HL-60 (cell line): ENCODE data around the gene SMDT1.

Experiments used
- DNase-seq, 2 experiments: peaks; one replicate each; pipeline ENCODE4 v3.0.0-alpha.2; 2010 to 2020; ENCODE audit warnings: low read depth in 1 of 2, low spot score in 1 of 2
- H3K27ac ChIP-seq: fragments of 250-450 bp; sonication (Bioruptor Pico); replicated peaks from 2 replicates; pipeline ENCODE4 v1.5.1; 2020; ENCODE audit warnings: mild to moderate bottlenecking, moderate library complexity
- H3K27me3 ChIP-seq: fragments of 250-450 bp; sonication (Bioruptor Pico); 2 replicates; pipeline ENCODE4 v1.5.1; 2021; ENCODE audit warnings: mild to moderate bottlenecking, moderate library complexity; ENCODE audit not compliant: insufficient read depth, poor library complexity, severe bottlenecking
- H3K4me3 ChIP-seq: replicated peaks from 2 replicates; pipeline ENCODE4 v1.5.1; 2011; ENCODE audit warnings: mild to moderate bottlenecking, control low read depth, low read length; ENCODE audit not compliant: insufficient read depth
- GABPA ChIP-seq: IDR thresholded peaks from 2 replicates; pipeline ENCODE4 v1.6.1; 2012; ENCODE audit warnings: low read depth
- POLR2AphosphoS5 ChIP-seq: IDR thresholded peaks from 2 replicates; pipeline ENCODE4 v1.6.1; 2012; ENCODE audit warnings: low read depth
- SPI1 ChIP-seq: IDR thresholded peaks from 2 replicates; pipeline ENCODE4 v1.6.1; 2012; ENCODE audit warnings: low read depth, mild to moderate bottlenecking, borderline replicate concordance
- TF ChIP-seq, protein P1 (sequence below): IDR thresholded peaks from one replicate; pipeline ENCODE4 v1.5.1; 2011; ENCODE audit warnings: low read length, control low read depth, inconsistent platforms; ENCODE audit not compliant: insufficient read depth
- TF ChIP-seq, protein P2 (sequence below): IDR thresholded peaks from 2 replicates; pipeline ENCODE4 v1.6.1; 2012; ENCODE audit warnings: low read depth; ENCODE audit not compliant: insufficient replicate concordance

Gene SMDT1

DNA sequence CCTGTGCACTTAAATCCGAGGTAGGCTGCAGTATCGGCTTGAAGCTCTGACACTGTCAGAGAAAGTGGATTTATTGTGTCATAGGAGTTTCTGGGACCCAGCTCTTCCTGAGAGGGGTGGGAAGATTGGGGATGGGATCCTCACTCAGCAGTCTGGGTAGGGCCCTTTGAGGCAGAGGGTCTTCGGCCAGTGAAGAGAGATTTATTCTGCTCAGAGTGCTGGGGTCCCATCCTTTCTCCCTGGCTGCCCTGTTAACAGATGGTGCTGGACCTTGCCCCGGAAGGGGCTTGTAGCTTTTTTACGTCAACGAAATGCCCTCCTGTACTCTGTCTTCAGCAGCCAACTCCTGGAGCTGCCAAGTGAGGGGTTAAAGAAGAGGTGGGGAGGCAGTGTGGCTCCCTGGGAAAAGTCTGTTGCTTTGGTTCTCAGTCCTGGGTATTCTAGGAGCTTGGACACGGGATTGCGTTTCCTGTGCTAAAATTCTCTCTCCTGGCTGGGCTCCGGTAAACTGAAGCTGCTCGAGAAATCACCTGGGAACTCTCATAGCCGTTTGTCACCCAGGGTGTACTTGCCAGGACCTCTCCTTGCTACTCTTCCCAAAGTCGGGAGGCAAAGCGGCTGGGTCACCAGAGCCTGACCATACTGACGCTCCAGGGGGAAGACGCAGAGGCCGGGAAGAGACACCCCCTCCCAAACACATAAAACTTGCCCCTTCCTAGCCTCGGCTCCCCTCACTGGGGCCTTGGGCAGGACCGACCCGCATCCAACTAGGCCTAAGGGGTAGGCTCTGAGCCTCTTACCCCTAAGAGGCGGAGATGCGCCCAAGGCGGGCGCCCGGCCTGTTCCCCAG, 806 bp upstream of the SMDT1 start:
- Histone ChIP-seq H3K4me3 (peak overlapping the region; percentile 70), H3K27ac (peak overlapping the region; percentile 92), H3K27me3 (no peaks in the 10 kb centered on the region)
- DNase-seq, result no peak
- TF ChIP-seq GABPA (no peak), POLR2AphosphoS5 (no peak), SPI1 (no peak)
- TF ChIP-seq, protein P1, sequence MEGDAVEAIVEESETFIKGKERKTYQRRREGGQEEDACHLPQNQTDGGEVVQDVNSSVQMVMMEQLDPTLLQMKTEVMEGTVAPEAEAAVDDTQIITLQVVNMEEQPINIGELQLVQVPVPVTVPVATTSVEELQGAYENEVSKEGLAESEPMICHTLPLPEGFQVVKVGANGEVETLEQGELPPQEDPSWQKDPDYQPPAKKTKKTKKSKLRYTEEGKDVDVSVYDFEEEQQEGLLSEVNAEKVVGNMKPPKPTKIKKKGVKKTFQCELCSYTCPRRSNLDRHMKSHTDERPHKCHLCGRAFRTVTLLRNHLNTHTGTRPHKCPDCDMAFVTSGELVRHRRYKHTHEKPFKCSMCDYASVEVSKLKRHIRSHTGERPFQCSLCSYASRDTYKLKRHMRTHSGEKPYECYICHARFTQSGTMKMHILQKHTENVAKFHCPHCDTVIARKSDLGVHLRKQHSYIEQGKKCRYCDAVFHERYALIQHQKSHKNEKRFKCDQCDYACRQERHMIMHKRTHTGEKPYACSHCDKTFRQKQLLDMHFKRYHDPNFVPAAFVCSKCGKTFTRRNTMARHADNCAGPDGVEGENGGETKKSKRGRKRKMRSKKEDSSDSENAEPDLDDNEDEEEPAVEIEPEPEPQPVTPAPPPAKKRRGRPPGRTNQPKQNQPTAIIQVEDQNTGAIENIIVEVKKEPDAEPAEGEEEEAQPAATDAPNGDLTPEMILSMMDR, result no peak
- TF ChIP-seq, protein P2, sequence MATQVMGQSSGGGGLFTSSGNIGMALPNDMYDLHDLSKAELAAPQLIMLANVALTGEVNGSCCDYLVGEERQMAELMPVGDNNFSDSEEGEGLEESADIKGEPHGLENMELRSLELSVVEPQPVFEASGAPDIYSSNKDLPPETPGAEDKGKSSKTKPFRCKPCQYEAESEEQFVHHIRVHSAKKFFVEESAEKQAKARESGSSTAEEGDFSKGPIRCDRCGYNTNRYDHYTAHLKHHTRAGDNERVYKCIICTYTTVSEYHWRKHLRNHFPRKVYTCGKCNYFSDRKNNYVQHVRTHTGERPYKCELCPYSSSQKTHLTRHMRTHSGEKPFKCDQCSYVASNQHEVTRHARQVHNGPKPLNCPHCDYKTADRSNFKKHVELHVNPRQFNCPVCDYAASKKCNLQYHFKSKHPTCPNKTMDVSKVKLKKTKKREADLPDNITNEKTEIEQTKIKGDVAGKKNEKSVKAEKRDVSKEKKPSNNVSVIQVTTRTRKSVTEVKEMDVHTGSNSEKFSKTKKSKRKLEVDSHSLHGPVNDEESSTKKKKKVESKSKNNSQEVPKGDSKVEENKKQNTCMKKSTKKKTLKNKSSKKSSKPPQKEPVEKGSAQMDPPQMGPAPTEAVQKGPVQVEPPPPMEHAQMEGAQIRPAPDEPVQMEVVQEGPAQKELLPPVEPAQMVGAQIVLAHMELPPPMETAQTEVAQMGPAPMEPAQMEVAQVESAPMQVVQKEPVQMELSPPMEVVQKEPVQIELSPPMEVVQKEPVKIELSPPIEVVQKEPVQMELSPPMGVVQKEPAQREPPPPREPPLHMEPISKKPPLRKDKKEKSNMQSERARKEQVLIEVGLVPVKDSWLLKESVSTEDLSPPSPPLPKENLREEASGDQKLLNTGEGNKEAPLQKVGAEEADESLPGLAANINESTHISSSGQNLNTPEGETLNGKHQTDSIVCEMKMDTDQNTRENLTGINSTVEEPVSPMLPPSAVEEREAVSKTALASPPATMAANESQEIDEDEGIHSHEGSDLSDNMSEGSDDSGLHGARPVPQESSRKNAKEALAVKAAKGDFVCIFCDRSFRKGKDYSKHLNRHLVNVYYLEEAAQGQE, result no peak

DNA sequence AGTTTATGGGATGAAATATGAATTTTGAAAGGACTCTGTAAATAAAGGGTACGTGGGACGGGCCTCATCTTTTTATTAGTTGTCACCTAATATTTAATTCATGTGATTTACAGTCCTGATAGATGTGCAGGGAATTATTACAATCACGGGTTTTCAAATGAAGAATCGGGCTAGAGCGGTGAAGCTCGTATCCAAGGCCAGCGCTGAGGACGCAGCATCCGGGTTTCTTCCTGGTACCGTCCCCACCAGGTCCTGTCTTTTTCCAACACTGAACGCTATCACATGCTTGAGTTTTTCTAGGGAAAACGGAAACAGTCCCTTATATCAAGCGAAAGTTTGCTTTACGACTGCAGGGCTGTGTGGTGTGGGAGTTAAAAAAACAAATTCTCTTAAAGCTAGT, 787 bp downstream of the SMDT1 start:
- TF ChIP-seq GABPA (no peak), POLR2AphosphoS5 (no peak), SPI1 (no peak)
- TF ChIP-seq, protein P2, result no peak
- TF ChIP-seq, protein P1, result no peak
- Histone ChIP-seq H3K4me3 (peak overlapping the region; percentile 70), H3K27me3 (no peaks in the 10 kb centered on the region), H3K27ac (peak overlapping the region; percentile 92)
- DNase-seq, result no peak

DNA sequence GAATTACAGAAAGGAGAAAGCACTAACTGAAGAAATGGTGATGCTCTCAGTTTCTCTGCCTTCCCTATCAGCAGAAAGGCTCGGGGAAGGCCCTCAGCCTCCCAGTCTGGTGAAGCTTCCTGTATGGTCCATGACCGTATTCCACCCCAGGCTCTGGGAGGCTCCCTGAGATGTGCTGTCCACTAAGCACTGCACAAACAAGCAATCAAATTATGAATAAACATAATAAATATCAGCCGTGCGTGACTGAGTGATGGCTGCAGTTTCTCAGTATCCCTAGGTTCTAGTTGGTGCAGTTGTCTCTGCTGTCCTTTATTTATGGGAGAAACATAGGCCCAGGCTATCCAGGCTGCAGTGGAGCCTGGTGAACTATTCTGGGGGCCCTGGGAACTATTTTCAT, 3.6 kb downstream of the SMDT1 start:
- DNase-seq, result no peak
- H3K4me3 ChIP-seq, result no peak overlapping the region

More for the DNA sequence above, 3.6 kb downstream of the SMDT1 start:
- Histone ChIP-seq H3K27me3 (no peaks in the 10 kb centered on the region), H3K27ac (no peak overlapping the region)
- TF ChIP-seq, protein P2, result no peak
- TF ChIP-seq, protein P1, result no peak
- TF ChIP-seq POLR2AphosphoS5 (no peak), GABPA (no peak), SPI1 (no peak)
